Smooth muscle cell of the brain vasculature (primary cell): Measurements from ENCODE around the gene PRODH.
"Not testable (repeated sequence)": the region's sequence is repeated elsewhere in the genome, so short reads cannot be mapped to it uniquely, and the experiment has no call there.

Experiments
- DNase-seq: peaks from one replicate; pipeline ENCODE4 v3.0.0-alpha.2; 2012; ENCODE audit warnings: low read depth, low spot score

Gene PRODH

GRCh38 chr22:18954303-18954989 is 18.4 kb upstream of the PRODH start:
- DNase-seq: peak; percentile 13

GRCh38 chr22:18953128-18953527 is 17.0 kb upstream of the PRODH start:
- DNase-seq: not testable (repeated sequence)

DNA sequence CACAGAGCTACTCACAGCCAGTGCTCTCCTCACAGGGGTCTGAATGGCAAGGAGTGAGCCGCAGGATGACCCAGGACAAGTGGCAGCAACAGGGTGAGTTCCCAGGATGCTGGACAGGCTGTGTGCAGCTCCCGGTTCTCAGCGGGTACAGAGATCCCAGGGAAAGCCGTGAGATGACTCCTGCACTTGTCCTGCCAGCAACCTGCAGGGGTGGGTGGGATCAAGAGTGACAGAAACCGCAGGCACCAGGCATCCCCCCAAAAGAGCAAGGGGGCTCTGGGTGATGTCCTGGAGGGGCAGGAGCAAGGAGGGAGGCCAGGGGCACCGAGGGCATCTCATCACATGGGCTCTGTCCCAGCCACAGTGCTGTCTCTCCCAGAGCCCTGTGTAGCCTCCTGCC is 15.9 kb upstream of the PRODH start:
- DNase-seq: no peak

DNA sequence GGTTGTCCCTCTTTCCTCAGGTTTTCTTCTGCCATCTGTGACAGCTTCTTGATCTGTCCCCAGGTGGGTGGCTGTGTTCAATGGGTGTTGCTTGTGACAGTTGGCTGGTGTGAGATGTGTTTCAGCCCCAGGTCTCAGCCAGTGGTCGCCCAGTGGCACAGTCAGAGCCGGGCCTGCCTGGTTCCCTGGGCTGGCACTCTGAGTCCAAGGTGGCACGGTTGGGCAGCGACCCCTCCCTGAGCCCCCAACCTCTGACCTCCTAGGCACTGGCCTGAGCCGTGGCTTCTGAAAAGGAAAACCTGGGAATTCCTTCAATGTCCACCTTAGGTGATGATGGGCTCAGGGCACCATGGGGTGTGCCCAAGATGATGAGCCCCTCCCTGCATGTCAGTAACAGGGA is 14.0 kb upstream of the PRODH start:
- DNase-seq: no peak

DNA sequence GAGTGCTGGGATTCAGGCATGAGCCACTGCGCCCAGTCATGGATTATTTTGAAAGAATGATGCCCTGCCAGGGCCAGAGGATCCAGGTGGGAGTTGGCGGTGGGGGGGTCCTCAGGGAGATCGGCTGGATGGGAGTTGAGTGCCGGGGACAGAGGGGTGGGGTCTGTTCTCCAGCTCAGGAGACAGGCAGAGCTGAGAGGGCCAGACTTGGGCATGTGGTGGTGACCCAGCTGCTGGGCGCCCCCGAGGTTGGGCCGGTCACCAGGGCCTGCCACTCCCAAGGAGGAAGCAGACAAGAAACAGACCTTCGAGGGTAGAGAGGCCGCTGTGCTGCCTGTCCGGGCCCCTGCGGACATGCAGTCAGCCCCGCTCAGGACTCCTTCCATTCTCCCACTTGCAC is 11.8 kb upstream of the PRODH start:
- DNase-seq: no peak

DNA sequence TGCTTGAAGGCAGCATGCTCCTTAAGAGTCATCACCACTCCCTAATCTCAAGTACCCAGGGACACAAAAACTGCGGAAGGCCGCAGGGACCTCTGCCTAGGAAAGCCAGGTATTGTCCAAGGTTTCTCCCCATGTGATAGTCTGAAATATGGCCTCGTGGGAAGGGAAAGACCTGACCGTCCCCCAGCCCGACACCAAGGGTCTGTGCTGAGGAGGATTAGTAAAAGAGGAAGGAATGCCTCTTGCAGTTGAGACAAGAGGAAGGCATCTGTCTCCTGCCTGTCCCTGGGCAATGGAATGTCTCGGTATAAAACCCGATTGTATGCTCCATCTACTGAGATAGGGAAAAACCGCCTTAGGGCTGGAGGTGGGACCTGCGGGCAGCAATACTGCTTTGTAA is 11.0 kb upstream of the PRODH start:
- DNase-seq: not testable (repeated sequence)

GRCh38 chr22:18938691-18939090 is 2.6 kb upstream of the PRODH start:
- DNase-seq: not testable (repeated sequence)

- not testable (repeated sequence) for DNase-seq
These were observed 1.4 kb downstream of the PRODH start for GRCh38 chr22:18934688-18935087.

DNA sequence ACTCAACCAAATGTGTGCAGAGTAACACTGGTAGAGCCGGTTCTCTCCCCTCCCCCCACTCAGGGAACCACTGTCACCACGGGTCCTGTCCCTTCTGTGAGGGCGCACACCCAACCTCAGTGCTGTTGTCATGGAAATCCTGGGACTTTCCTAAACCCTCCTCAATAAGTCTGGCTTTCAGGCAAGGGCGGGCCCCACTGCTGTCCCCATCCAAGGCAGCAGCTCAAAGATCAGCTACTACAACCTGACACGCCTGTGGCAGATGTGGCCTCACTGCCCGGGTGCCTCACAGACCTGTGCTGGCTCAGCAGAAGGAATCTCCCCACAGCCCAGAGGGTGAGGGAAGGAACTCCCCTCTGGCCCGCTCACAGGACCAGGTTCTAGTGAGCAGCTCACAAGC is 2.2 kb downstream of the PRODH start:
- DNase-seq: no peak

DNA sequence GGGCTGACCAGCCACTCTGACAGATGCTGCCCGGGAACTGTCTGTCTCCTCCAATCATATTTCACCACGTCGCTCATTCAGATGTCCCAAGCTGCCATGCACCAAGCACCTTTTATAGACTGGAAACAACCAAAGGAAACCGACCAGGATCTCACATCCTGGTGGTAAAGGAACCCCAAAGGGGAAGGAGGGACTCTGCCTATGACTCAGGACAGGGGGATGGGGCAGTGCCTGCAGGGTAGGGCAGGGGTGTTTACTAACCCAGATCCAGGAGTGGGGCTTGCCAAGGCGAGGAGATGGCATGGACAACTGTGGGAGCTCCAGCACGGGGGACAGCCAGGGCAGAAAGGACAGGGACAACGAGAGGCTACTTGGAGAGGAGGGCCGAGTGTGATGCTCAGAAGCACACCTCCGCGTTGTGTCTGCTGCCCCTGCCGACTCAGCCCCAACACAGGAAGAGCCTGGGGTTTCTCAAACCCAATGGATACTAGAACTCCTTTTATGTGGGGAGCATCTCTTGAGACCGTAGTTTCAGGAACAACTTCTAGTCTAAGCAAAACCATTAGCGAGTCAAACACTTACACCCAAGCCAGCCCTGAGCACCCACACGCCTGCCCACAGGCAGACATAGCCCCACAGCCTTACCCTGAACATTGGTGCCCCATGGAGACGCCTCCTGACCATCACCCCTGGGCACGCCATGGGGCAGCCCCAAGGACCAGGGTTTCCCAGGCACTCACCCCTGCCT is 4.0 kb downstream of the PRODH start:
- no peak for DNase-seq

- no peak for DNase-seq
These were observed 6.6 kb downstream of the PRODH start for GRCh38 chr22:18929459-18929858.

DNA sequence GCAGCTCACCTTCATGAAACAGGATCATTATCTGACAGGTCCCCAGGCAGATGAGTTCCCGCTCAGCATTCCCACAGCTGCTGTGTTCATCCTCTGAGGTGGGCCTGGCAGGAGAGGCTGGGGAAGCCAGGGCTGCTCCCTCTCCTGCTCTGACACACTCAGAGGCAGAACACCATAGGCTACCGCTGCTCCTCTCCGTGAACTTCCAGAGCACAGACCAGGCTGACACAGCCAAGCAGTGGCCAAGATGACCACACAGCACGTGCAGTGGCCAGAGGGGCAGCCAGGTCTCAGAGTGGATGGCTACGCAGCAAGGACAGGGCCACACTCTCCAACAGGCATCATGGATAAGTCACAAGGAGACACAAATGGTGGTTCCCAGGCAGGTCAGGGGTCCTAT is 8.5 kb downstream of the PRODH start:
- DNase-seq: no peak

- DNase-seq: no peak
These were observed 9.1 kb downstream of the PRODH start for GRCh38 chr22:18927020-18927419.

DNA sequence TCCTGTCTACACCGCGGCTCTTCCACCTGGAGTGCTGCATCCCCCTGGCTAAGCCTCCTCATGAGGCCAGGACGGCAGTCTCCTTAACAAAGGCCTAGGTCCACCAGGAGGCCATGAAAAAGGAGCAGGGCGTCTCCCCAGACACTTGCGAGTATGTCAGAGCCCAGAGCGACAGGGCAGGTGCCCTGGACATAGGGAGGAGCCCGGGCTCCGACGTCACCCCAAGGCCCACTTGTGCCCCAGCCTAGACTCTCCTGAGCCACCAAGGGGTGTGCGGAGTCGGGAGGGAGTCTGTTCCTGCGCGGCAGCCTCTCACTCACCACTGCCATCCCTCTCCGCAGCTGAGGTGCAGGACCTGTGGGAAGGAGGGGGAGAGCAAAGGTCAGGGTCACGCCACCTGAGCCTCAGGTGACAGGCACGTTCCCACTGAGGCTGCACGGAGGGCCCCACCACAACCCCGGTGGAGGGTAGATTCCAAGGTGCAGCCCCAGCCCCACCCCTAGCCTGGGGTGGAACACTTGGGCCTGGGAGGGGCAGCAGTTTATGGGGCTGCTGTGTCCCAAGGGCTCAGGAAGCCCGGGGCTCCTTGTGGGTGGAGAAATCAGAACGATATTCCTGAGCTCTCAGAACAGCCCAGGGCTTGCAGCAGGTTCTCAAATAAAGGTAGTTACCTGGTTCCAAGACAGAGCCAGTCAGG is 10.6 kb downstream of the PRODH start:
- DNase-seq: no peak

DNA sequence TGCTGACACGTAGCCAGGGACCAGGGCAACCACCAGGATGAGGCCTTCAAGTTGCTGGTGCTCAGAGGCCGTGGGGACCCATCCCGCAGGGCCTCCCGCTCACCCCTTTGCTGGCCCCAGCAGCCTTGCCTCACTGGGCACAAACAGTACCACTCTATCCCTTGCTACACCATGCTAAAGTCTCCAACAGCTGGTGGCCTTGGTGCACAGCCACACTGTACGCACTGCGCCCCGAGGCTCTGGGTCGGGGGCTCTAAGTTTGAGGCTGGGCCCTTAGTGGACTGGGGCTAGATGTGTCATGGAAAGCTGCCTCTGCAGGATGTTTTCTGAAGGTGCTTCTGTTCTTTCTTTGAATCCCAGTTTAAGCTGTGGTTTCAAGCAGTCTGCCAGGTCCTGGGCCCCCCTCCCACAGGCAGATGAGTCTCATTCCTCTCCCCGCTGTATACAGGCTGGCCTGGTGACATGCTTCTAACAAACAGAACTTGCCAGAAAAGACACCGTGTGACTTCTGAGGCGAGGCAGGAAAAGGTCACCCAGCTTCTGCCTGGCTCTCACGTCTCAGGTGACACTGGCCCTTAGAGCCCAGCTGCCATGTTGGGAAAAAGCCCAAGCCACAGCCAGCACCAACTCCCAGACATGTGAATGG is 15.7 kb downstream of the PRODH start:
- not testable (repeated sequence) for DNase-seq

- DNase-seq: not testable (repeated sequence)
These were observed 18.3 kb downstream of the PRODH start for GRCh38 chr22:18917818-18918217.

GRCh38 chr22:18915550-18915949 is 20.5 kb downstream of the PRODH start:
- not testable (repeated sequence) for DNase-seq

DNA sequence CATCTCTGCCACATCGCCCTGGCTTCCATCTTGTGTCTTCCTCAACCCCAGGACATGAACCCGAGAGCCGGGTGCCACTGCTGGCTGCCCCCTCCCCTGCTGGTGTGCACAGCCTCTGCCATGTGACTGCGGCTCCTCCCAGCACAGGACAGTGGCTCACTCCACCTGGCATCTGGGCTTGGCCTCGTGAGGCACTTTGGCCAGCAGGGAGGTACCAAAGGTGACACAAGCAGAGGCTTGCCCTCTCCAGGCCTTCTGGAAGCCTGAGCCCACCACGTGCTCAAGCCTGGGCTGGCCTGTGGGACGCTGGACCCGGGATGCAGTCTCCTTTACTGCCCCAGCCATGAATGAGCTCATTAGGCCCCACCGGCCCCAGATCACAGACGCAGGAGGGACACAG is 21.5 kb downstream of the PRODH start:
- DNase-seq: not testable (repeated sequence)

- not testable (repeated sequence) for DNase-seq
These were observed 23.7 kb downstream of the PRODH start for GRCh38 chr22:18912264-18912946.

- not testable (repeated sequence) for DNase-seq
These were observed 24.6 kb downstream of the PRODH start for GRCh38 chr22:18911535-18911934.

DNA sequence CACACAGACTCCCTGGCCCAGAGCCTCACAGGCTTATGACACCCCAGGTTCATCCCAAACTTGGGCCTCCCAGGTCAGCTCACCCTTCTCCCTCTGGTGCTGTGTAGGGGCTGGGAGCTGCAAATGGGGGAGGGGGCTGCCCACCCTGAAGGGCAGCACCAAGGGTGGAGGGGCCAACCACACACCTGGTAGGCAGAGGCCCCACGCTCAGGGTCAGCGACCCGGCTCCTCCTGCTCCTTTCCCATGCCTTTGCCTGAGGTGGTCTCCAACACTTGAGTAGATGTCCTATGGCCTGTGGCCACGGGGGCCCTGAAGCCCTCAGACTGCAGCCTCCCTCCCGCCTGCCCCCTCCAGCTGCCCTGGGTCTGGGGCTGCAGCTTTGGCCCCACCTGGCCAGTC is 26.5 kb downstream of the PRODH start:
- DNase-seq: no peak

- no peak for DNase-seq
These were observed 29.2 kb downstream of the PRODH start for GRCh38 chr22:18906896-18907295.
